ENCODE data around the gene CHD6.

- TF ChIP-seq CTCF (IDR thresholded peaks at IDR 0.05) (no peak), POLR2A (IDR thresholded peaks at IDR 0.05) (no peak)
Observed at GRCh38 chr20:41355192-41355591, 263.0 kb downstream of the CHD6 start.
